Measurements from ENCODE around the gene ABITRAM. TPM values are rescaled to one million over a fixed set of nuclear protein-coding genes. Genes with fewer than 3 reads are reported as not detected.
"Not testable (repeated sequence)": the region's sequence is repeated elsewhere in the genome, so short reads cannot be mapped to it uniquely, and the experiment has no call there.

ABITRAM gene
- total and polyA plus RNA-seq, 8 donors: 0.29 to 19.4 (median 7.2) TPM; not detected in 1

GRCh38 chr9:108963459-108964143, 29.4 kb downstream of the ABITRAM start:
- intact Hi-C loops (cut with DNase I; ENCODE audit: low total_unique reads): no loop called here
- no peaks in the 10 kb centered on the region for H3K9me3 ChIP-seq
- TF ChIP-seq POLR2A (IDR thresholded peaks at IDR 0.05): no peak
- TF ChIP-seq CTCF (IDR thresholded peaks at IDR 0.05): no peak
- no peak for TF ChIP-seq POLR2AphosphoS5 (IDR thresholded peaks at IDR 0.05)
- TF ChIP-seq EP300 (IDR thresholded peaks at IDR 0.05): no peak
- no peaks in the 10 kb centered on the region for H3K27me3 ChIP-seq
- DNase-seq: no peak
- H3K4me1 ChIP-seq: no peaks in the 10 kb centered on the region
- 68 to 87% (median 75%) methylated on average over 4 of the region's 4 CpGs for WGBS, 5 donors
- H3K4me3 ChIP-seq: no peak overlapping the region
- H3K36me3 ChIP-seq: peaks cover 0 to 39% (median 32%) of the 10 kb centered on the region in 4 donors
- H3K27ac ChIP-seq: no peak overlapping the region

- DNase-seq: no peak
- intact Hi-C loops (cut with DNase I; ENCODE audit: low total_unique reads): no loop called here
- Histone ChIP-seq H3K9me3 (no peaks in the 10 kb centered on the region), H3K4me1 (peaks cover 0 to 5% (median under 1%) of the 10 kb centered on the region in 4 donors), H3K36me3 (peaks cover 0 to 42% (median 32%) of the 10 kb centered on the region in 4 donors), H3K27me3 (no peaks in the 10 kb centered on the region), H3K27ac (no peak overlapping the region), H3K4me3 (no peak overlapping the region)
- TF ChIP-seq EP300 (IDR thresholded peaks at IDR 0.05): no peak
- TF ChIP-seq POLR2AphosphoS5 (IDR thresholded peaks at IDR 0.05): no peak
- TF ChIP-seq POLR2A (IDR thresholded peaks at IDR 0.05): no peak
- TF ChIP-seq CTCF (IDR thresholded peaks at IDR 0.05): no peak
Observed at GRCh38 chr9:108967916-108968315, 33.7 kb downstream of the ABITRAM start.

GRCh38 chr9:108971392-108971791, 37.2 kb downstream of the ABITRAM start:
- H3K4me1 ChIP-seq: peaks cover 0 to 15% (median 3%) of the 10 kb centered on the region in 4 donors
- H3K27ac ChIP-seq; H3K27me3 ChIP-seq; H3K4me3 ChIP-seq; H3K9me3 ChIP-seq; DNase-seq; intact Hi-C loops (cut with DNase I; ENCODE audit: low total_unique reads): not testable (repeated sequence)
- peaks cover 0 to 21% (median 14%) of the 10 kb centered on the region in 4 donors for H3K36me3 ChIP-seq
- 89 to 99% (median 95%) methylated on average over 2 of the region's 2 CpGs for WGBS, 5 donors

GRCh38 chr9:108972186-108972585, 38.0 kb downstream of the ABITRAM start:
- peaks cover 0 to 15% (median 3%) of the 10 kb centered on the region in 4 donors for H3K4me1 ChIP-seq
- no peak overlapping the region for H3K4me3 ChIP-seq
- H3K36me3 ChIP-seq: peaks cover 0 to 23% (median 14%) of the 10 kb centered on the region in 4 donors
- no peak for TF ChIP-seq EP300 (IDR thresholded peaks at IDR 0.05)
- no peak for TF ChIP-seq POLR2A (IDR thresholded peaks at IDR 0.05)
- TF ChIP-seq CTCF (IDR thresholded peaks at IDR 0.05): no peak
- TF ChIP-seq POLR2AphosphoS5 (IDR thresholded peaks at IDR 0.05): no peak
- no peak overlapping the region for H3K27ac ChIP-seq
- H3K9me3 ChIP-seq: no peaks in the 10 kb centered on the region
- DNase-seq: no peak
- no peaks in the 10 kb centered on the region for H3K27me3 ChIP-seq
- intact Hi-C loops (cut with DNase I; ENCODE audit: low total_unique reads): no loop called here
- whole genome bisulfite sequencing, 5 donors: 74 to 85% (median 82%) methylated on average over 3 of the region's 3 CpGs

- peak in 1 of 2 donors; percentile 24 for DNase-seq
- intact Hi-C loops (cut with DNase I; ENCODE audit: low total_unique reads): no loop called here
- peaks cover 0 to 15% (median 3%) of the 10 kb centered on the region in 4 donors for H3K4me1 ChIP-seq
- H3K9me3 ChIP-seq: no peaks in the 10 kb centered on the region
- WGBS, 5 donors: 72 to 84% (median 76%) methylated on average over 2 of the region's 2 CpGs
- peaks cover 0 to 24% (median 14%) of the 10 kb centered on the region in 4 donors for H3K36me3 ChIP-seq
- no peaks in the 10 kb centered on the region for H3K27me3 ChIP-seq
- peak overlapping the region in 1 of 5 donors; percentile 27 for H3K27ac ChIP-seq
- TF ChIP-seq POLR2AphosphoS5 (IDR thresholded peaks at IDR 0.05) (no peak), POLR2A (IDR thresholded peaks at IDR 0.05) (no peak), CTCF (IDR thresholded peaks at IDR 0.05) (no peak), EP300 (IDR thresholded peaks at IDR 0.05) (no peak)
- H3K4me3 ChIP-seq: no peak overlapping the region
Observed at GRCh38 chr9:108972626-108973209, 38.5 kb downstream of the ABITRAM start.
